Bronchial epithelial cell (primary cell): ENCODE data around the gene MAGOHB. TPM values are rescaled to one million over a fixed set of nuclear protein-coding genes. Genes with fewer than 3 reads are reported as not detected.

Experiments used
- DNase-seq: peaks from one replicate; pipeline ENCODE4 v3.0.0-alpha.2; 2010; ENCODE audit warnings: low read depth
- FAIRE-seq: peaks from 2 replicates; lab custom pipeline; 2011; peaks lifted over from hg19 to GRCh38; lab: Jason Lieb, UNC
- H3K27me3 ChIP-seq: 2 replicates; pipeline ENCODE4 v1.5.1; 2011; ENCODE audit warnings: low read length; ENCODE audit not compliant: control insufficient read depth, insufficient read depth
- H3K36me3 ChIP-seq: 2 replicates; pipeline ENCODE4 v1.5.1; 2011; ENCODE audit warnings: low read length; ENCODE audit not compliant: control insufficient read depth, insufficient read depth
- H3K4me3 ChIP-seq: 2 replicates; pipeline ENCODE4 v1.5.1; 2011; ENCODE audit warnings: mild to moderate bottlenecking, low read depth, low read length, control low read depth
- CTCF ChIP-seq: IDR thresholded peaks from 2 replicates; pipeline ENCODE4 v1.5.1; 2011; ENCODE audit warnings: mild to moderate bottlenecking, moderate library complexity, low read length, control low read depth, inconsistent platforms; ENCODE audit not compliant: insufficient read depth, severe bottlenecking
- total RNA-seq: library from RNA; depleted of rRNA; stranded (reverse); fragments of >200 nt; gene quantifications from 2 replicates; pipeline ENCODE4 v1.2.1, GENCODE V29; 2014

The MAGOHB gene
- total RNA-seq, 1 donor from 2014 or later, result 14.0 TPM

- no peaks in the 10 kb centered on the region for H3K27me3 ChIP-seq
- DNase-seq (peak; percentile 75), FAIRE-seq (no peak)
Observed at GRCh38 chr12:10557766-10558165, 55.6 kb downstream of the MAGOHB start.

GRCh38 chr12:10557329-10557728, 56.1 kb downstream of the MAGOHB start:
- H3K4me3 ChIP-seq, result no peak overlapping the region
- TF ChIP-seq CTCF, result no peak
- H3K36me3 ChIP-seq, result no peaks in the 10 kb centered on the region
- DNase-seq, result no peak
- FAIRE-seq, result no peak
- no peaks in the 10 kb centered on the region for H3K27me3 ChIP-seq

More at GRCh38 chr12:10557766-10558165, 55.6 kb downstream of the MAGOHB start:
- no peak for TF ChIP-seq CTCF
- H3K36me3 ChIP-seq, result no peaks in the 10 kb centered on the region
- H3K4me3 ChIP-seq, result no peak overlapping the region

- Histone ChIP-seq H3K4me3 (no peak overlapping the region), H3K36me3 (no peaks in the 10 kb centered on the region), H3K27me3 (no peaks in the 10 kb centered on the region)
- TF ChIP-seq CTCF, result no peak
- no peak for FAIRE-seq
- DNase-seq, result no peak
Observed at GRCh38 chr12:10554756-10555481, 58.5 kb downstream of the MAGOHB start.

- Histone ChIP-seq H3K4me3 (no peak overlapping the region), H3K27me3 (no peaks in the 10 kb centered on the region), H3K36me3 (no peaks in the 10 kb centered on the region)
- DNase-seq (no peak), FAIRE-seq (no peak)
- TF ChIP-seq CTCF, result no peak
Observed at GRCh38 chr12:10554228-10554755, 59.1 kb downstream of the MAGOHB start.

Other genes with a start within 250 kb of the MAGOHB start
- gene KLRK1, start 223.6 kb downstream of the MAGOHB start, total RNA-seq, result not detected in 2 replicates
- not detected in 2 replicates for gene KLRC4, start 203.9 kb downstream of the MAGOHB start, total RNA-seq
- gene KLRC3, start 193.0 kb downstream of the MAGOHB start, total RNA-seq, result not detected in 2 replicates
- not detected in 2 replicates for gene KLRC2, start 177.6 kb downstream of the MAGOHB start, total RNA-seq
- not detected in 2 replicates for gene KLRC1, start 160.2 kb downstream of the MAGOHB start, total RNA-seq
- 0.77 and 0.79 TPM in 2 replicates for gene EIF2S3B, start 107.7 kb downstream of the MAGOHB start, total RNA-seq
- 0.53 and 6.8 TPM in 2 replicates for gene STYK1, start 60.4 kb upstream of the MAGOHB start, total RNA-seq
- 134 and 164 TPM in 2 replicates for gene YBX3, start 109.7 kb upstream of the MAGOHB start, total RNA-seq
- not detected in 2 replicates for gene TAS2R7, start 189.0 kb upstream of the MAGOHB start, total RNA-seq
- gene TAS2R8, start 193.7 kb upstream of the MAGOHB start, total RNA-seq, result not detected in 2 replicates
- gene TAS2R9, start 196.6 kb upstream of the MAGOHB start, total RNA-seq, result not detected in 2 replicates
- gene TAS2R10, start 212.7 kb upstream of the MAGOHB start, total RNA-seq, result 0.26 TPM in 2 replicates
- 0.53 TPM in 1 of 2 replicates, not detected in the other for gene PRR4, start 235.9 kb upstream of the MAGOHB start, total RNA-seq